CD4-positive, alpha-beta T cell treated with Interleukin-15 for 4 hours (primary cell): ENCODE results near the gene PLCD4.

ENCODE experiments used
- DNase-seq: peaks from one replicate; pipeline ENCODE4 v3.0.0-alpha.2; 2020; ENCODE audit warnings: low spot score

PLCD4 gene

GRCh38 chr2:218621007-218621406 is 13.3 kb downstream of the PLCD4 start:
- no peak for DNase-seq

GRCh38 chr2:218622606-218623365 is 15.1 kb downstream of the PLCD4 start:
- no peak for DNase-seq

GRCh38 chr2:218623366-218623705 is 15.6 kb downstream of the PLCD4 start:
- no peak for DNase-seq

GRCh38 chr2:218626369-218626768 is 18.7 kb downstream of the PLCD4 start:
- DNase-seq: no peak

GRCh38 chr2:218627939-218628338 is 20.2 kb downstream of the PLCD4 start:
- DNase-seq: no peak

GRCh38 chr2:218631837-218632236 is 24.1 kb downstream of the PLCD4 start:
- no peak for DNase-seq

GRCh38 chr2:218635719-218636118 is 28.0 kb downstream of the PLCD4 start:
- DNase-seq: no peak

GRCh38 chr2:218638372-218638771 is 30.7 kb downstream of the PLCD4 start:
- DNase-seq: no peak

GRCh38 chr2:218642121-218642656 is 34.5 kb downstream of the PLCD4 start:
- no peak for DNase-seq

- no peak for DNase-seq
Measured at GRCh38 chr2:218642786-218643185, 35.1 kb downstream of the PLCD4 start.

GRCh38 chr2:218643751-218644310 is 36.1 kb downstream of the PLCD4 start:
- DNase-seq: no peak

- no peak for DNase-seq
Measured at GRCh38 chr2:218644721-218645120, 37.0 kb downstream of the PLCD4 start.

- no peak for DNase-seq
Measured at GRCh38 chr2:218645126-218645525, 37.4 kb downstream of the PLCD4 start.

- DNase-seq: peak; percentile 58
Measured at GRCh38 chr2:218648088-218648786, 40.5 kb downstream of the PLCD4 start.

GRCh38 chr2:218648787-218649100 is 41.0 kb downstream of the PLCD4 start:
- no peak for DNase-seq

GRCh38 chr2:218655751-218656150 is 48.1 kb downstream of the PLCD4 start:
- DNase-seq: no peak

GRCh38 chr2:218658671-218659257 is 51.1 kb downstream of the PLCD4 start:
- peak; percentile 37 for DNase-seq

GRCh38 chr2:218659258-218659987 is 51.7 kb downstream of the PLCD4 start, which contains the start of the genes BCS1L and ZNF142:
Gene BCS1L (plus strand): TSS chr2:218659683. CDS start chr2:218660988, 1,305 bp downstream.
Gene ZNF142 (minus strand): TSS chr2:218659623. CDS start chr2:218656429, 3,194 bp downstream.
- peak; percentile 95 for DNase-seq

GRCh38 chr2:218659988-218660358 is 52.3 kb downstream of the PLCD4 start:
- no peak for DNase-seq

- DNase-seq: no peak
Measured at GRCh38 chr2:218662377-218662776, 54.7 kb downstream of the PLCD4 start.

GRCh38 chr2:218662827-218663226 is 55.1 kb downstream of the PLCD4 start:
- no peak for DNase-seq

- DNase-seq: no peak
Measured at GRCh38 chr2:218663901-218664300, 56.2 kb downstream of the PLCD4 start.
